8988T (cell line): ENCODE results near the gene CHRNE.

Experiments used
- DNase-seq: peaks from one replicate; pipeline ENCODE4 v3.0.0; 2011

Gene CHRNE

GRCh38 chr17:4903051-4903818 lies at the start of gene CHRNE:
Gene CHRNE (minus strand): TSS chr17:4903098. CDS start chr17:4903063, 35 bp downstream.
- DNase-seq, result peak; percentile 40

DNA sequence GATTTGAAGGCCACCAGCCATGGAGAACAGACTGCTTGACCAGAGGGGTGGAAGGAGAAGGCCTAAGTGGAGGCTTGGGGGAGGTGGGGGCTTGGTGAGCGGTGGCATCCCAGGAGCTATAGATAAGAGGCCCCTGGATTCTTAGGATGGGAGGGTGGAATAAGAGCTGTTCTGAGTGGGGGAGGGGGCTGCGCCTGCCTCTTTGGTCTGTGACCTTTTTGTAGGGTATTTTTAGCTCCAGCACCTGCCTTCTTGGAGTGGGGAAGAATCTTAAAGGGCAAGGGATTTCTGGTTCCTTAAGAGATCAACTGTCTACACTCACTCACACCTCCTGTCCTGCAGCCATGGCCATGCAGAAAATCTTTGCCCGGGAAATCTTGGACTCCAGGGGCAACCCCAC lies 48.6 kb upstream of the CHRNE start:
- DNase-seq, result no peak

- no peak for DNase-seq
These were observed 47.9 kb upstream of the CHRNE start, which contains the start of gene ENO3 for GRCh38 chr17:4950746-4951204. Gene ENO3 (plus strand): TSS chr17:4951119. CDS start chr17:4951830, 711 bp downstream.

DNA sequence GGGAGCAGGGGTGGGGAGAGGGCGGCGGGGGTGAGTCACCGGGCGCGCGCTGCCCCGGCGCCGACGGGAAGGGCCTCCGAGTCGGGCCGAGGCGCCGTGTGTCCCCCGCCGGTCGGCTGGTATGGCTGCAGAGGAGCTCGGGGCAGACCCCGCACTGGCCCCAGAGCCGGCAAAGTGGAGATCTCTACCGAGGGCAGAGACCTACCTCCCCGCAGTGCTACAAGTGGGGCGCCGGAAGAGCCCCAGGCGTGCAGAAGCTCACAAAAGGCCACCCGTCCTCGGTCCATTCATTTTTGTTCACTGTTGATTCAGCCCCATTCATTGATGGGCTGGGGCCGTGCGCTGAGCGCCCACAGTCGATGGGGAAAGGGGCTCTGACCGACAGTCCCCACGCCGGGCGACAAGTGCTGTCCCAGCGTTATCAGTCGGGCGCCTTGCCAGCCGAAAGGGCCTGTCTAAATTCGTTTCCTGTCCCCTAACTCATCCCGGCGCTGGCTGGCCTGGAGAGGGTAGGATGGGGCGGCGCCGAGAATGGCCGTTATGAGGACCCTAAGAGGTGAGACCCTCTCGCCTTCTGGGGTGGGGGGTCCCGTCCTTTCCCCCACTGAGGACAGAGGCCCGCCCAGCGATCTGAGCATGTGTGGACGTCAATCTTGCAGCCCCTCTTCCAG lies 47.3 kb upstream of the CHRNE start:
- no peak for DNase-seq

GRCh38 chr17:4949321-4950074 lies 46.6 kb upstream of the CHRNE start:
- DNase-seq, result peak; percentile 64

GRCh38 chr17:4948931-4949320 lies 46.0 kb upstream of the CHRNE start:
- peak; percentile 95 for DNase-seq

- DNase-seq, result peak; percentile 82
These were observed 45.5 kb upstream of the CHRNE start, which contains the start of gene PFN1 for GRCh38 chr17:4948166-4948930. Gene PFN1 (minus strand): TSS chr17:4948530. CDS start chr17:4948394, 136 bp downstream.

- DNase-seq, result peak; percentile 40
These were observed 44.7 kb upstream of the CHRNE start for GRCh38 chr17:4947411-4948165.

GRCh38 chr17:4947010-4947410 lies 44.1 kb upstream of the CHRNE start:
- peak; percentile 15 for DNase-seq

DNA sequence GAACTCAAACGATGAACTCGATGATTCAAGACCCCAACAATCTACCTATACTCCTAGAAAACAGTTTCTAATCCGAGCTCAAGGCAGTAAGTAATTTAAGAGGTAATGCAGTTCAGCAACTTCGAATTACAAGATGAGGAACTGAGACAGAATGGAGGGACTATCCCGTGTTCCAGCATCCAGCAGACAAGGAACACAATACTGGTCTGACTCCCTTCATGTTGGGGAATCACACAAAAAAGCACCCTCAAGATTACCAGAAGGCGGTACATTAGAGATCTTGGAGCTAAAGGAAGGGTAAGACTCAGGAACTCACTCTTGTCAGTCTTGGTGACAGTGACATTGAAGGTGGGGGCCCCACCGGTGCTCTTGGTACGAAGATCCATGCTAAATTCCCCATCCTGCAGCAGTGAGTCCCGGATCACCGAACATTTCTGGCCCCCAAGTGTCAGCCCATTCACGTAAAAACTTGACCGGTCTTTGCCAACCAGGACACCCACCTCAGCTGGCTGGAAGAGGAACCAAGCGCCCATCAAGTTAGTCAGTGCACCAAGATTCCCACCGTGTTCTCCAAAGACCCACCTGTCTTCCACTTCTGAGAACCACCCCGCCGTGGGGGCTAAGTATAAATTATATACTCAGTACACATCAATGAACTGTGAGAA lies 43.5 kb upstream of the CHRNE start:
- peak; percentile 7 for DNase-seq

DNA sequence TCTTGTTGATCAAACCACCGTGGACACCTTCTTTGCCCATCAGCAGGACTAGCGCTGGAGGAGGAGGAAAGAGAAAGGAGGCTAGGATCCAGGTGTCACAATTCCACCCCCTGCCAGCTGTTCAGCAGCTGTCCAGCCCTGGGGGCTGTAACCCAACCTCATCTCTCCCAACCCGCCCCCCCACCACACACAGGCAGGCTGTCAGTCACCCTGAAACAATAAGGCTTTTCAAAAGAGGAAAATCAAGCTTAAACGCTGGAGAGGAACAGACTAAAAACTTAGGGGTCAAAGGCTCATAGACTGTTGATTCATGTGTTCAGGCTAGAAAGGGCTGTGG lies 43.0 kb upstream of the CHRNE start:
- DNase-seq, result peak; percentile 25

DNA sequence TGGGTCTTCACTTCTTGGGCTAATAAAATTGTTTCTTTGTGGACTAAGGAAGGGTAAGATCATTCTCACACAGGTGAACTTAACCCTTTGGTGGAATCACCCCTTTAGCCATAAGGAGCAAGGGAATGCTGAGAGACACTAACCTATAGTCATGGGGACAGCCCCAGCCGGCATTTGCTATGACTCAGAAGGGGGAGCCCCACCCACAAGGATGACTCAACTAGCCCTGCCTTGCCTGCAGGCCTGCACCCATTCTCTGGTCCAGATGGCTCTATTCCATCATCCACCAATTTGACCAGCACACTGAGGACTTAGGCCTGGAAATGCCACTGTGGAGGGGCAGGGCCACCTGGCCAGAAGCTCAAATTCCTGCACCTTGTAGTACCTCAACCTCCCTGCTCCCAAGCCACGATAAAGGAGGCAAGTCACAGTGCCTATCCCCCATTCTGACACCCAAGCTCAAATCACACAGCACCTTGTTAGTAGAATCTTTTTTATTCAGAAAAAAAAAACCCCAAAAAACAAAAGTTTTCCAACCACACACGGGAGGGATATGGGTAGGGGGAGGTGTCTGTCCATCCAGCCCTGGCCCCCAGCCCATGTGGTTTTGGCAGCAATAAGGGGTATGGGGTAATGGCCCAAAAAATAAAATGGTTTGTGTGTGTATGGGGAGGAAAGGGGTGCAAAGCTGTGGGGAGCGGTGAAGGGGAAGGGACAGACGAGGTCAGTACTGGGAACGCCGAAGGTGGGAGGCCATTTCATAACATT lies 42.5 kb upstream of the CHRNE start:
- DNase-seq, result peak; percentile 83

DNA sequence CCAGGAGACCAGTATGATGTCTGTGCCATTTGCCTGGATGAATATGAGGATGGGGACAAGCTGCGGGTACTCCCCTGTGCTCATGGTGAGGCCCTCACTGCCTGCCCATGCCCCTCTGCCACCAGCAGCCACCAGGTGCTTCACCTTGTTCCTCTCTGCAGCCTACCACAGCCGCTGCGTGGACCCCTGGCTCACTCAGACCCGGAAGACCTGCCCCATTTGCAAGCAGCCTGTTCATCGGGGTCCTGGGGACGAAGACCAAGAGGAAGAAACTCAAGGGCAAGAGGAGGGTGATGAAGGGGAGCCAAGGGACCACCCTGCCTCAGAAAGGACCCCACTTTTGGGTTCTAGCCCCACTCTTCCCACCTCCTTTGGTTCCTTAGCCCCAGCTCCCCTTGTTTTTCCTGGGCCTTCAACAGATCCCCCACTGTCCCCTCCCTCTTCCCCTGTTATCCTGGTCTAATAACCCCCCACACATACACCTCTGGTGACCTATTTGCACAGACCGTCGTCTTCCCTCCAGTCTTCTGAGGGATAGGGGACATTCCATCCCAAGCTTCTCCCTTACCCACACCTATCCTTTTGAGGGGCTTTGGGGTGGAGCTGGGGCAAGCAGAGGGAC lies 41.8 kb upstream of the CHRNE start:
- no peak for DNase-seq

DNA sequence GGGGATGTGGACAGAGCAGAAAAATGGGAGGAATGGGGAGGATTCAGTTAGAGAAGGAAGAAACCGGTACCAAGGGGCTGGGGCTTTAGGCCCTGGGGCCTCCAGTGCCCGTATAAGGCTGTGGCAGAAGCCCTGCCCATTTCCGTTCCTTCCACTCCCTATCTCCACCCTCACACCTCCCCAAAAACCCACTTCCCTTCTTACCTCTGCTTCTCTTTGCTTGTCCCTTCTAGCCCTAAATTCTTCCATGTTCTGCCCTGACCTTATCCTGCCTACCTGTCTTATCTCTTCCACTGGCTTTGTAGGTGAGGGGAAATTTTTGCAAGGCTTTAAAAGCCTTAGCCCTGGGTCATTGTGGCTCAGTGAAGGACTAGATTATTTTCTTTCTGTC lies 41.3 kb upstream of the CHRNE start:
- no peak for DNase-seq

DNA sequence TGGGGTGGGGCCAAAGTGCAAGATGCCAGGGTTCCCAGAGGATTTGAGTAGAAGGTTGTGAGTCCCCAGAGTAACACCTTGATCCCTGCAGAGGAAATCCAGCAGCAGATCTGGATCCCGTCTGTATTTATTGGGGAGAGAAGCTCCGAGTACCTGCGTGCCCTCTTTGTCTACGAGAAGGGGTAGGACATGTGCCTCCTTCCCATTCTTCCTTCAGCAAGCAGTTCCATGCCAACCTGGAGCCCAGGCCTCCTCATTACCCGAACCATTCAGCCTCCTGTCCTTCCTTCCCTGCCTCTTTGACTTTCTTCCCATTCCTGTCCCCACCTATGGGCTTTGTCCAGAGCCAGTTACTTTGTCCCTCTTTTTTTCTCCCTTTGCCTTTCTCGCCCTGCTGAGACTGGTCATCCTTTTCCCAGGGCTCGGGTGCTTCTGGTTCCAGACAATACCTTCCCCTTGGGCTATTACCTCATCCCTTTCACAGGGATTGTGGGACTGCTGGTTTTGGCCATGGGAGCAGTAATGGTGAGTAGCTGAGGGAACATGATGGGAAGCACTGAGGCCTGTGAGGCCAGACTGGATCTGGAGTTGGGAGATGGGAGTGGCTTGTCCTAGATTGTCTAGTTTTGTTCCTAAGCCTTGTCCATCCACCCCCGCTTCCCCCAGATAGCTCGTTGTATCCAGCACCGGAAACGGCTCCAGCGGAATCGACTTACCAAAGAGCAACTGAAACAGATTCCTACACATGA lies 40.0 kb upstream of the CHRNE start:
- no peak for DNase-seq

- DNase-seq, result no peak
These were observed 38.4 kb upstream of the CHRNE start for GRCh38 chr17:4941319-4941610.

DNA sequence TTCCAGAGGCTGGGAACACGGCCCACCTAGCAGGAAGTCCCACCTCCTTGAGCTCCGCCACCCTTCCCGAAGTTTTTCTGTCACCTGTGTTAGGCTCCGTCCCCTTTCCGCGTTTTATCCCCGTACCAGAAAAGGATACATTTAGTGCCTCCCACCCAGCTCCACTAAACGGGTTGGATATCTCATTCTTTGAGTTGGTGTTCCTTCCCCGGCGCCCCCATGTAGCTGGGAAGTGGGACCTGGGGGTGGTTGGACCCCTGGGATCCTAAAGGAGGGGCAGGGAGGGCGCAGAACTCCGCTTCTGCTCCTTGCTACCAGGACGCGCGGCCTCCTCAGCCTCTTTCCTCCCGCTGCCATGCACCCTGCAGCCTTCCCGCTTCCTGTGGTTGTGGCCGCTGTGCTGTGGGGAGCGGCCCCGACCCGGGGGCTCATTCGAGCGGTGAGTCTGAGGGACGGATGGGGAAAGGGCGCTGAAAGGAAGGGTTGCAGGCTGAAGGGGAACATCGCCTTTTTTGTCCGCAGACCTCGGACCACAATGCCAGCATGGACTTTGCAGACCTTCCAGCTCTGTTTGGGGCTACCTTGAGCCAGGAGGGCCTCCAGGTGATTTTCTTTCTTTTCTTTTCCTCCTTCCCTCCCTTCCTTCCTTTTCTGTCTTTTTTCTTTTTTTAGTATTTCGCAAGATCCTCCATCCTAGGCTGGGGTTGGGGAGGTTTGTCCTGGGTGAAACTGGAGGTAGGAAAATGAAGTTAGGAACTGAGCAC lies 37.8 kb upstream of the CHRNE start:
- peak; percentile 75 for DNase-seq

GRCh38 chr17:4939796-4940554 lies 37.1 kb upstream of the CHRNE start, which contains the start of the genes RNF167 and SLC25A11:
Gene RNF167 (plus strand): TSS chr17:4940268. CDS start chr17:4940910, 642 bp downstream.
Gene SLC25A11 (minus strand): TSS chr17:4940046. CDS start chr17:4939910, 136 bp downstream.
- peak; percentile 95 for DNase-seq
